MCF 10A (cell line): ENCODE measurements around the gene U2AF2. TPM values are rescaled to one million over a fixed set of nuclear protein-coding genes. Genes with fewer than 3 reads are reported as not detected.

Source experiments
- BruUV-seq: library from RNA; stranded (reverse); fragments of 400-500 nt; replicated peaks from 2 replicates; lab custom pipeline; 2021; lab: Mats Ljungman, UMichigan
- CTCF ChIA-PET: fragments of 300-600 bp; sonication (Branson Sonifier 250); formaldehyde crosslinking; extraction: SDS; loops from one replicate; lab custom pipeline; 2021; ENCODE audit warnings: antibody characterized with exemption, inconsistent platforms; lab: Yijun Ruan, JAX
- POLR2A ChIA-PET: fragments of 300-600, 350-650 bp; sonication (Branson Sonifier 250); formaldehyde crosslinking; extraction: SDS; loops from one replicate; lab custom pipeline; 2020; ENCODE audit warnings: antibody characterized with exemption, inconsistent platforms; lab: Yijun Ruan, JAX
- DNase-seq: peaks from one replicate; pipeline ENCODE4 v3.0.0-alpha.2; 2018; ENCODE audit not compliant: unreplicated experiment
- H3K27ac Mint-ChIP-seq: one replicate; pipeline ENCODE4 v1.8.0; 2022; ENCODE audit warnings: mild to moderate bottlenecking, low read depth, mixed read lengths; ENCODE audit not compliant: unreplicated experiment
- H3K27me3 Mint-ChIP-seq: one replicate; pipeline ENCODE4 v1.8.0; 2022; ENCODE audit warnings: mixed read lengths; ENCODE audit not compliant: insufficient read depth, unreplicated experiment
- H3K36me3 Mint-ChIP-seq: one replicate; pipeline ENCODE4 v1.8.0; 2022; ENCODE audit warnings: mild to moderate bottlenecking, moderate library complexity, mixed read lengths; ENCODE audit not compliant: insufficient read depth, unreplicated experiment
- H3K4me1 Mint-ChIP-seq: one replicate; pipeline ENCODE4 v1.8.0; 2022; ENCODE audit warnings: mixed read lengths; ENCODE audit not compliant: insufficient read depth, unreplicated experiment
- H3K4me3 Mint-ChIP-seq: one replicate; pipeline ENCODE4 v1.8.0; 2022; ENCODE audit warnings: mild to moderate bottlenecking, moderate library complexity, mixed read lengths; ENCODE audit not compliant: unreplicated experiment
- H3K9me3 Mint-ChIP-seq: one replicate; pipeline ENCODE4 v1.8.0; 2022; ENCODE audit warnings: mixed read lengths; ENCODE audit not compliant: unreplicated experiment
- CTCF ChIP-seq: fragments of 200-600 bp; IDR thresholded peaks from one replicate; pipeline ENCODE4 v1.8.0; 2022; ENCODE audit warnings: antibody characterized with exemption, mild to moderate bottlenecking; ENCODE audit not compliant: unreplicated experiment
- intact Hi-C: fragments of 100-400 bp; cut with micrococcal nuclease; formaldehyde crosslinking; loops from 2 replicates; pipeline ENCODE4 v1.14.1; 2022
- total RNA-seq: library from RNA; stranded (reverse); gene quantifications from 2 replicates; pipeline ENCODE4 v1.2.3, GENCODE V29; 2022

The U2AF2 gene
- total RNA-seq, 1 experiment from 2014 or later: 280 TPM

DNA sequence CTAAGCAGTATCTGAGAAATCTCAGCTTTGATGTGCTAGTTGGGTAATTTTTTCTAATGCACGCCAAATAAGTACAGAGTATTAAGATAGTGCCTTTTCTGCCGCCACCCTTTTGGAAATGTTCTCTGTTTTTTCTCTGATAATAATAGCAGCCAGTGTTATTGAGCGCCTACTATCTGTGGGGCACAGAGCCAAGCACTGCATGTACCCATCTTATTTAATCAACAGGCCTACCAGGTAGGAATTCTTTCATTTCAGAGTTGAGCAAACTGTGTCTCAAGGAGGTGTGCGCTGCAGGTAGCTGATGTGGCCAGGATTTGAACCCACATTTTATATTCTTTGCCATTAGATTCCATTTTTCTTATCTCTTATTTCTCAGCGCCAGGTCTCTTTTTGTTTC lies 21.5 kb downstream of the U2AF2 start:
- H3K27ac Mint-ChIP-seq: peak overlapping the region; percentile 85
- DNase-seq: no peak
- no peaks in the 10 kb centered on the region for H3K9me3 Mint-ChIP-seq
- no peaks in the 10 kb centered on the region for H3K27me3 Mint-ChIP-seq
- ChIA-PET POLR2A (interaction anchor here (0.6 to 1.6 kb wide), 8 partner anchors 11 to 225 kb away, joined by 3 to 9 read pairs (median 4); partner anchors contain the start of genes CCDC106 and ZNF581), CTCF (interaction anchor here (0.8 to 1.1 kb wide), 3 partner anchors 9 to 1024 kb away, joined by 3 to 4 read pairs (median 3); no protein-coding TSS in a partner anchor)
- intact Hi-C loops: no loop called here
- peak overlapping the region; percentile 87 for H3K4me3 Mint-ChIP-seq
- peaks cover 28% of the 10 kb centered on the region for H3K4me1 Mint-ChIP-seq
- TF ChIP-seq CTCF: no peak
- H3K36me3 Mint-ChIP-seq: peaks cover 53% of the 10 kb centered on the region
- BruUV-seq: no TSS peak

DNA sequence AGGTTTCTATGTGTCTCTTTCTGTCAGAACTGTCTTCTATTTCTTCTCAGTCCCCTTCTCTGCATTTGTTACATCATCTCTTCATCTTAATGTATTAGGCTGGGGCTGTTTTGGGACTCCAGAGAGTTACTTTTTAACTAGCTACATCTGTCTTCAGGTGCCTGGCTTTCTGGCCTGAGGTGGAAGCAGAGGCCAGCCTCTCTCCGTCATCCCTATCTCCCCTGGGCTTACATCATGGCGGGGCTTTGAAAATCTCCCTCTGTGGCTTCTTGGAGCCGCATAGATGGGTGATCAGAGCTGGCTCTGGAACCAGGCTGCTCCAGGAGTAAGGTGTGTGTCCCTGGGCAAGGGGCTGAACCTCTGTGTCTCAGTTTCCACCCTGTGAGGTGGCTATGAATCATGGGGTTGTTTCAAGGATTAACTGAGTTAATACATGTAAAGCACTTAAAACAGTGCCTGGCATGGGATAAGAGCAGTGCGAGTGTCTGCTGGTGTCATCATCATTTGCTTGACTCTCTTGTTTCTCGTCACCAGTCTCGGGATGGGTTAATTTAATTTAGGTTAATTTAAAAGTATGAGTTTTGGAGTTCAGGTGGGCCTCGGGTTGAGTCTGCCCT lies 22.2 kb downstream of the U2AF2 start:
- TF ChIP-seq CTCF: no peak
- ChIA-PET POLR2A (interaction anchor here (0.6 to 1.6 kb wide), 5 partner anchors 11 to 225 kb away, joined by 3 to 9 read pairs (median 4); no protein-coding TSS in a partner anchor), CTCF (interaction anchor here (0.8 to 1.1 kb wide), 4 partner anchors 10 to 1024 kb away, joined by 3 to 4 read pairs (median 3); no protein-coding TSS in a partner anchor)
- Mint-ChIP-seq H3K36me3 (peaks cover 47% of the 10 kb centered on the region), H3K27me3 (no peaks in the 10 kb centered on the region), H3K9me3 (no peaks in the 10 kb centered on the region), H3K4me1 (peaks cover 24% of the 10 kb centered on the region), H3K4me3 (peak overlapping the region; percentile 87), H3K27ac (peak overlapping the region; percentile 85)
- DNase-seq: no peak
- intact Hi-C loops: no loop called here
- BruUV-seq: no TSS peak

DNA sequence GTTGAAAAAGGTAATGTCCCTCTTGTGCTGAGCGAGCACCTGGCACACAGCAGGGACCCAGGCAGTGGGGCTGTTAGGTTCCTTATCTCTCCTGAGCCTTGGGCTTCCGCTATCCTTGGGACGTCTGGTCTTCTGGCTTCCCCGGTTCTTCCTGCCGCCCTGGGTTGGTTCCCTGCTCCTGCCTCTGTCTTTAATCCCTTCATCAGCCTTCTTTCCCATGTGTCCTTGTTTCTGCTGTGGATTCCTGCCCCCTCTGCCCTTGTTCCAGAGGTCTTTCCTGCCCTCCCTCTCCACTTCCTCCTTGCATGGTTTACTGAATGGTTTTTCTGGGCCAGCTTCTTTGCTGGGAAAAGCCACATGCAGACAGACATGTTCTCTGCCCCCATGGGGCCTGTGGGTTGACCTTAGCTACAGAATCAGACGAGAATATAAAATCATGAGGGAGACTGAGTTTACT lies 22.8 kb downstream of the U2AF2 start:
- H3K27ac Mint-ChIP-seq: no peak overlapping the region
- TF ChIP-seq CTCF: no peak
- H3K36me3 Mint-ChIP-seq: peaks cover 41% of the 10 kb centered on the region
- DNase-seq: no peak
- no peaks in the 10 kb centered on the region for H3K27me3 Mint-ChIP-seq
- H3K4me1 Mint-ChIP-seq: peaks cover 24% of the 10 kb centered on the region
- H3K9me3 Mint-ChIP-seq: no peaks in the 10 kb centered on the region
- intact Hi-C loops: no loop called here
- H3K4me3 Mint-ChIP-seq: peak overlapping the region; percentile 30
- no TSS peak for BruUV-seq
- ChIA-PET CTCF (interaction anchor here (1.1 kb wide), 1 partner anchor 12 kb away, joined by 3 read pairs; no protein-coding TSS in a partner anchor), POLR2A (no interaction called here)

DNA sequence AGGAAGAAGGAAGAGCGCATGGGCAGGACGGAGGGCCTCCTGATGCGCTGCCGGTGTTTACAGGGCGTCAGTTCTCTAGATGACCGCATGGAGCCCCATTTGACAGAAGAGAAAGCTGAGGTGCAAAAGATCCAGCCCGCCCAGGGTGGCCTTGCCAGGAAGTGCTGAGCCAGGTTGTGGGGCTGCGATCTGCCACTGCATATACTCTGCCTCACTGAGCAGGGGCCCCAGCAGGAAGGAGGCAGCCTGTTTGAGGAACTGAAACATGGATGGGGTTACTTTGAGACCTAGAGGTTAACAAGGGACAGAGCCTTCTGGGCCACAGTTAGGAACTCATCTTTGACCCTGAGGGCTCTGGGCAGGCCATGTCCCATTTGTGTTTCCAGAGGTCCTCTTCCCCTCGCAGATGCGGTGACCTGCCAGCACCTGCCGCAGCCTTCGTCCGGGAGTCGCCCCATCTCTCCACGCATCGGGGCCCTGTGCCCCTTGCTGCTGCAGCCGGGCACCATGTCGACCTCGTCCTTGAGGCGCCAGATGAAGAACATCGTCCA lies 23.4 kb downstream of the U2AF2 start:
- Mint-ChIP-seq H3K27ac (no peak overlapping the region), H3K4me1 (peaks cover 24% of the 10 kb centered on the region), H3K36me3 (peaks cover 35% of the 10 kb centered on the region), H3K27me3 (no peaks in the 10 kb centered on the region), H3K9me3 (no peaks in the 10 kb centered on the region), H3K4me3 (peak overlapping the region; percentile 30)
- intact Hi-C loops: no loop called here
- ChIA-PET POLR2A (interaction anchor here (0.6 kb wide), 1 partner anchor 279 kb away, joined by 6 read pairs; no protein-coding TSS in a partner anchor), CTCF (interaction anchor here (0.6 to 1.1 kb wide), 2 partner anchors 12 to 1120 kb away, joined by 3 to 4 read pairs; no protein-coding TSS in a partner anchor)
- no peak for DNase-seq
- BruUV-seq: no TSS peak
- no peak for TF ChIP-seq CTCF
